Suprapubic skin (tissue), 4 donors: ENCODE data around the gene CSE1L.

Source experiments
- EP300 ChIP-seq: sonication (generic); formaldehyde crosslinking; IDR thresholded peaks from one replicate; pipeline ENCODE4 v1.6.1; 2017; ENCODE audit warnings: antibody characterized with exemption
- POLR2A ChIP-seq, 2 donors: fragments of 450-650 bp; IDR thresholded peaks; one replicate each; pipeline ENCODE4 v1.6.1; 2017; ENCODE audit warnings: antibody characterized with exemption in 2 of 2, mild to moderate bottlenecking in 2 of 2, moderate library complexity in 2 of 2
- POLR2AphosphoS5 ChIP-seq, 3 donors: sonication (generic); formaldehyde crosslinking; IDR thresholded peaks; one replicate each; pipeline ENCODE4 v1.6.1; 2017; ENCODE audit warnings: antibody characterized with exemption in 3 of 3
- TF ChIP-seq, protein P1 (sequence below), 2 donors: fragments of 200-600 bp in 1 of 2; fragments of 450-650 bp in 1 of 2; sonication (generic) in 1 of 2; IDR thresholded peaks; one replicate each; pipeline ENCODE4 v1.5.1; 2016 to 2019; ENCODE audit warnings: antibody characterized with exemption in 2 of 2, mild to moderate bottlenecking in 1 of 2, moderate library complexity in 1 of 2

GRCh38 chr20:49030954-49031619 lies 15.0 kb upstream of the CSE1L start:
- TF ChIP-seq, protein P1, sequence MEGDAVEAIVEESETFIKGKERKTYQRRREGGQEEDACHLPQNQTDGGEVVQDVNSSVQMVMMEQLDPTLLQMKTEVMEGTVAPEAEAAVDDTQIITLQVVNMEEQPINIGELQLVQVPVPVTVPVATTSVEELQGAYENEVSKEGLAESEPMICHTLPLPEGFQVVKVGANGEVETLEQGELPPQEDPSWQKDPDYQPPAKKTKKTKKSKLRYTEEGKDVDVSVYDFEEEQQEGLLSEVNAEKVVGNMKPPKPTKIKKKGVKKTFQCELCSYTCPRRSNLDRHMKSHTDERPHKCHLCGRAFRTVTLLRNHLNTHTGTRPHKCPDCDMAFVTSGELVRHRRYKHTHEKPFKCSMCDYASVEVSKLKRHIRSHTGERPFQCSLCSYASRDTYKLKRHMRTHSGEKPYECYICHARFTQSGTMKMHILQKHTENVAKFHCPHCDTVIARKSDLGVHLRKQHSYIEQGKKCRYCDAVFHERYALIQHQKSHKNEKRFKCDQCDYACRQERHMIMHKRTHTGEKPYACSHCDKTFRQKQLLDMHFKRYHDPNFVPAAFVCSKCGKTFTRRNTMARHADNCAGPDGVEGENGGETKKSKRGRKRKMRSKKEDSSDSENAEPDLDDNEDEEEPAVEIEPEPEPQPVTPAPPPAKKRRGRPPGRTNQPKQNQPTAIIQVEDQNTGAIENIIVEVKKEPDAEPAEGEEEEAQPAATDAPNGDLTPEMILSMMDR (IDR thresholded peaks at IDR 0.05), result no peak
- TF ChIP-seq POLR2AphosphoS5 (IDR thresholded peaks at IDR 0.05) (no peak), EP300 (no peak), POLR2A (IDR thresholded peaks at IDR 0.05) (no peak)
